Activated naive CD4-positive, alpha-beta T cell treated with anti-CD3 and anti-CD28 coated beads, Interleukin-2, amount 10 ng/mL, durations not matched to agents 7 days and 5 days (primary cell): ENCODE data around the gene MST1.
"Not testable (repeated sequence)": the region's sequence is repeated elsewhere in the genome, so short reads cannot be mapped to it uniquely, and the experiment has no call there.

Source experiments
- CTCF ChIA-PET: fragments of 350-600 bp; sonication (Branson Sonifier 250); formaldehyde crosslinking; loops from one replicate; lab custom pipeline; 2021; ENCODE audit warnings: antibody characterized with exemption; lab: Charles Lee
- DNase-seq: peaks from one replicate; pipeline ENCODE4 v3.0.0-alpha.2; 2020
- H3K27ac Mint-ChIP-seq: one replicate; pipeline ENCODE4 v1.8.0; 2021; ENCODE audit warnings: mild to moderate bottlenecking, moderate library complexity, mixed read lengths
- H3K27me3 Mint-ChIP-seq: one replicate; pipeline ENCODE4 v1.8.0; 2021; ENCODE audit warnings: mild to moderate bottlenecking, mixed read lengths
- H3K36me3 Mint-ChIP-seq: one replicate; pipeline ENCODE4 v1.8.0; 2021; ENCODE audit warnings: mixed read lengths
- H3K4me1 Mint-ChIP-seq: one replicate; pipeline ENCODE4 v1.8.0; 2021; ENCODE audit warnings: mixed read lengths
- H3K4me3 Mint-ChIP-seq: one replicate; pipeline ENCODE4 v1.8.0; 2021; ENCODE audit warnings: mild to moderate bottlenecking, moderate library complexity, mixed read lengths
- H3K9me3 Mint-ChIP-seq: one replicate; pipeline ENCODE4 v1.8.0; 2021; ENCODE audit warnings: mixed read lengths

The MST1 gene

GRCh38 chr3:49701388-49702077 lies 12.3 kb upstream of the MST1 start:
- no peak overlapping the region for H3K4me3 Mint-ChIP-seq
- H3K9me3 Mint-ChIP-seq: no peaks in the 10 kb centered on the region
- no peak overlapping the region for H3K27ac Mint-ChIP-seq
- peaks cover 12% of the 10 kb centered on the region for H3K36me3 Mint-ChIP-seq
- H3K27me3 Mint-ChIP-seq: no peaks in the 10 kb centered on the region
- CTCF ChIA-PET: interaction anchor here (0.7 to 4.3 kb wide), 13 partner anchors 10 to 162 kb away, joined by 3 to 30 read pairs (median 3); partner anchors contain the start of genes AMIGO3 and GMPPB
- peak; percentile 41 for DNase-seq
- H3K4me1 Mint-ChIP-seq: no peaks in the 10 kb centered on the region

DNA sequence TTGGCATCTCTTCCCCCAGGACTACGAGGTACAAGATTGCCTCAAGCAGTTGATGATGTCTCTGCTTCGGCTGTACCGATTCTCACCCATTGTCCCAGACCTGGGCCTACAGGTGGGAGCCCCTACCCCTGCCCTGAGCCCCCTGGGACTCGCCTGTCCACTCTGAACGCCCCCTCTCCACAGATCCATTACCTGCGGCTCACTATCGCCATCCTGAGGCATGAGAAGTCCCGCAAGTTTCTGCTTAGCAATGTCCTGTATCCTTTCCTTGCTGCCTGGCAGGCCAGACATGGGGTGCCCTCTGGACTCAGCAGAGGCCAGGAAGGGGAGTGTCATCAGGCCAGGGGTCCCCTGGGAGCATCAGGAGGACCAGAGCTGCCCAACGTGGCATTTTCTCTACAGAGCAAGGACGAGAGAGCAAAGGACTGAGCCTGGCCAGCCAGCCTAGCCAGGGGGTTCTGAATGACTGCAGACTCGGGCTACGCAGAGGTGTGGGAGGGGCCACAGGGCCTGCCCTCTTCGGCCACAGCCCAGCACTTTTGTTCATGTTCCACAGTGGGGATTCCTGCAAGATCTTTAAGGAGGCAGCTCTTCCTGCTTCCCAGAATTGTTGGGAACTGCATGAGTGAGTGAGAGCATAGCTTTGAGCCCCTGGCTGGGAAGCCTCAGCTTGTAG lies 11.3 kb upstream of the MST1 start:
- H3K27ac Mint-ChIP-seq: no peak overlapping the region

GRCh38 chr3:49700014-49700413 lies 10.7 kb upstream of the MST1 start:
- CTCF ChIA-PET: interaction anchor here (0.7 to 2.0 kb wide), 3 partner anchors 138 to 160 kb away, joined by 3 to 12 read pairs (median 3); no protein-coding TSS in a partner anchor
- H3K9me3 Mint-ChIP-seq: no peaks in the 10 kb centered on the region
- no peak for DNase-seq
- peaks cover 12% of the 10 kb centered on the region for H3K36me3 Mint-ChIP-seq
- H3K4me1 Mint-ChIP-seq: no peaks in the 10 kb centered on the region
- no peak overlapping the region for H3K4me3 Mint-ChIP-seq
- H3K27ac Mint-ChIP-seq: no peak overlapping the region
- no peaks in the 10 kb centered on the region for H3K27me3 Mint-ChIP-seq

More for the DNA sequence above, 11.3 kb upstream of the MST1 start:
- no peaks in the 10 kb centered on the region for H3K9me3 Mint-ChIP-seq
- CTCF ChIA-PET: interaction anchor here (0.7 to 4.3 kb wide), 10 partner anchors 11 to 162 kb away, joined by 3 to 30 read pairs (median 6); partner anchors contain the start of gene AMIGO3
- no peak overlapping the region for H3K4me3 Mint-ChIP-seq
- peaks cover 12% of the 10 kb centered on the region for H3K36me3 Mint-ChIP-seq
- no peak for DNase-seq
- no peaks in the 10 kb centered on the region for H3K27me3 Mint-ChIP-seq
- no peaks in the 10 kb centered on the region for H3K4me1 Mint-ChIP-seq

- Mint-ChIP-seq H3K4me3 (no peak overlapping the region), H3K4me1 (no peaks in the 10 kb centered on the region), H3K9me3 (no peaks in the 10 kb centered on the region), H3K27ac (no peak overlapping the region), H3K36me3 (peaks cover 12% of the 10 kb centered on the region), H3K27me3 (no peaks in the 10 kb centered on the region)
- CTCF ChIA-PET: interaction anchor here (0.7 to 2.0 kb wide), 2 partner anchors 139 to 160 kb away, joined by 3 to 12 read pairs; no protein-coding TSS in a partner anchor
- no peak for DNase-seq
Measured at GRCh38 chr3:49699281-49699979, 10.2 kb upstream of the MST1 start.

GRCh38 chr3:49695350-49696015 lies 6.2 kb upstream of the MST1 start:
- CTCF ChIA-PET, H3K36me3 Mint-ChIP-seq, DNase-seq, H3K4me3 Mint-ChIP-seq, H3K27ac Mint-ChIP-seq, H3K27me3 Mint-ChIP-seq, H3K9me3 Mint-ChIP-seq: not testable (repeated sequence)
- peaks cover 16% of the 10 kb centered on the region for H3K4me1 Mint-ChIP-seq

DNA sequence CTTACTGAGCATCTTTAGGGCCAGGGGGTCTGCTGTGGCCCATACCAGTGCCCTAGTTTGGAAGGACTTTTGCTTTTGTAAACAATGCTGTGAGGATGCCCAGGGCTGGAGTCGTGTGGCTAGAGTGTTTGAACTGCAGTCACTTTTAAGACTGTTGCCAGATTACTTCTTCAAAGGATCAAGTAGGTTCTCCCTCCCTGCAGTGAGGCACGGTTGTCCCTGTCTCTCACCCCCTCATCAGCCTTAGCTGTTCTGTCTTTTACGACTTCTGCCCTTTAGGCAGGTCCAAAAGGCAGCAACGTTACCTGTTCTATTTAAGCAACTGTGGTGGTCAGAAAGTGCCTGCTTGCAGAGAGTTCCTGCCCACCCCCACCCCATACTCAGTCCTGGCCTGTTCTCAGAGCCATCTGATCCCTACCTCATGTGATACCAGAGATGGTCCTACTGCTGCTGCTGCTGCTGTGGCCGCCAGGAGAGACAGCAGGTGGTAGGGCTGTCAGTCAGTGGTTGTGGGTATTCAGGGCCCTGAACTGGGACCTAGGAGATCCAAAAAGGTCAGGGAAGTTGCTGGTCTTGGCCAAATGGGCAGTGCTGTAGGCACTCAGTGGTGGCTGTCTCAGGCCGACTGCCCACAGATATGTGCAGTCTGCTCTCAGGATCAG lies 5.3 kb upstream of the MST1 start:
- H3K36me3 Mint-ChIP-seq, H3K9me3 Mint-ChIP-seq, H3K4me3 Mint-ChIP-seq, CTCF ChIA-PET, H3K27me3 Mint-ChIP-seq, H3K27ac Mint-ChIP-seq, DNase-seq: not testable (repeated sequence)
- H3K4me1 Mint-ChIP-seq: peaks cover 25% of the 10 kb centered on the region

GRCh38 chr3:49691481-49691880 lies 2.2 kb upstream of the MST1 start:
- H3K9me3 Mint-ChIP-seq, DNase-seq, H3K36me3 Mint-ChIP-seq, H3K27ac Mint-ChIP-seq: not testable (repeated sequence)
- CTCF ChIA-PET: interaction anchor here (1.6 kb wide), 1 partner anchor 152 kb away, joined by 6 read pairs; no protein-coding TSS in a partner anchor
- H3K27me3 Mint-ChIP-seq: peaks cover 23% of the 10 kb centered on the region
- peak overlapping the region; percentile 97 for H3K4me3 Mint-ChIP-seq
- peaks cover 43% of the 10 kb centered on the region for H3K4me1 Mint-ChIP-seq

GRCh38 chr3:49690856-49691255 lies 1.6 kb upstream of the MST1 start:
- Mint-ChIP-seq H3K27me3 (peaks cover 30% of the 10 kb centered on the region), H3K4me3 (peak overlapping the region; percentile 97), H3K4me1 (peaks cover 43% of the 10 kb centered on the region)
- not testable (repeated sequence) for H3K27ac Mint-ChIP-seq, DNase-seq, H3K9me3 Mint-ChIP-seq, H3K36me3 Mint-ChIP-seq
- CTCF ChIA-PET: interaction anchor here (1.6 kb wide), 1 partner anchor 151 kb away, joined by 6 read pairs; no protein-coding TSS in a partner anchor

DNA sequence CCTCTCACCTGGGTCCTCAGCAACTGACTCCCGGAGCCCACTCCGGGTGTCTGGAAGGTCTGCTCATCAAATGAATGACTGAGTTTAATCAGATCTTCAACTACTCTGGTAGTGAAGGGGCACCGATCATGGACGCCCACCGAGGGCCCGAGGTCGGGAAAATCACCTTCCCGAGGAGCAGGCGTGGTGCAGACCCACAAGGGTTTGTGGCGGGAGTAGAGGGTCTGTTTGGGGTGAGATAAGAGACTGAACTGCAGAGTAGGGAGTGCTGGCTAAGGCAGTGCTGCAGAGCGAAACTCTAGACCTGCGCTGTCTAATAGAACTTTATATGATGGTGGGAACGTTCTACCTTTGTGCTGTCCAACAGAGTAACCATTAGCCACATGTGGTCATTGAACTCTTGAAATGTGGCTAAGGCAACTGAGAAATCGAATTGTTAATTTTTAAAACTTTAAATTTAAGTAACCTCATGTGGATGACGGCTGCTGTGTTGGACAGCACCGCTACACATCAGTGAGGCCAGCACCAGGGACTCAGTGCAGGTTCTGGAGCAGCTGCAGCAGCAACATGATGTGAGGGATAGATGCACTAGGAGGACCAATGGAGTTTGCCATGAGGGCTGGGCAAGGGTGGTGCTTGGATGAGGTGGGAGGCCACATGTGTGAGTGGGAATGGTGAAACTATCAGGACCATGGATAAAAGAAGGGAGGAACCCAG lies 792 bp upstream of the MST1 start:
- H3K36me3 Mint-ChIP-seq, H3K9me3 Mint-ChIP-seq, DNase-seq: not testable (repeated sequence)
- Mint-ChIP-seq H3K27me3 (peaks cover 37% of the 10 kb centered on the region), H3K27ac (peak overlapping the region; percentile 89), H3K4me3 (peak overlapping the region; percentile 97), H3K4me1 (peaks cover 46% of the 10 kb centered on the region)
- CTCF ChIA-PET: interaction anchor here (1.6 kb wide), 1 partner anchor 150 kb away, joined by 6 read pairs; no protein-coding TSS in a partner anchor

GRCh38 chr3:49688338-49689045 lies 782 bp downstream of the MST1 start:
- H3K36me3 Mint-ChIP-seq, CTCF ChIA-PET, DNase-seq, H3K9me3 Mint-ChIP-seq: not testable (repeated sequence)
- Mint-ChIP-seq H3K4me3 (peak overlapping the region; percentile 97), H3K27me3 (peaks cover 45% of the 10 kb centered on the region), H3K27ac (peak overlapping the region; percentile 89), H3K4me1 (peaks cover 46% of the 10 kb centered on the region)

GRCh38 chr3:49687424-49687795 lies 1.9 kb downstream of the MST1 start:
- Mint-ChIP-seq H3K4me1 (peaks cover 43% of the 10 kb centered on the region), H3K36me3 (peaks cover 14% of the 10 kb centered on the region), H3K4me3 (peak overlapping the region; percentile 23), H3K27me3 (peaks cover 45% of the 10 kb centered on the region)
- DNase-seq, CTCF ChIA-PET, H3K9me3 Mint-ChIP-seq, H3K27ac Mint-ChIP-seq: not testable (repeated sequence)

DNA sequence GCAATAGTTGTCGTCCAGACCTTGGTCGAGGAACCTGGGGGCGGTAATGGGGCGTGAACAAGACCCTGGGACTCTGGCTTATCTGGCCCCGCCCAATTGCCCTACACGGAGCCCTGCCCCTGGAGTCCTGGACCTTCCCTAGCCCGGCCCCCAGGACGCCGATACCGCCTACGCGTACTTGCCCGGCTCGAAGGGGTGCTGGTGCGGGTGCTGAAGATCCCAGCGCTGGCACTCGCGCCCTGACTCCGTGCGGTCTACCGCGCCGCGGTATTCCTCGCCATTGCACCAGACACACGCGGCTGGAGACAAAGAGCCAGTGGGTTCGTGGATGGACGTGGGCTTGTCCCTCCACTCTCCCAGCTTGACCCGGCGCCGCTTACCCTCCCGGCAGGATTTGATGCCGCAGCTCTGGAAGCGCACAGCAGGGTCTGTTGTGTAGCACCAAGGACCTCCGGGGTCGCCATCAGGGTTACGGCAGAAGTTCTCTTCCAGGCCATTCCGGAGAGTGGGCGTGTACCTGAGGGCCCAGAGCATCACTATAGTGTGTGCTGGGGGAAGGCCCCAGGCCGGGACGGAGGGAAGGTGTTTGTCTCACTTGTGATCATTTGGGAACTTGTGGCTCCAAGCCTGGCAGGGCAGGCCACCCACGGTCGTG lies 2.4 kb downstream of the MST1 start:
- peak; percentile 53 for DNase-seq
- H3K27ac Mint-ChIP-seq, CTCF ChIA-PET: not testable (repeated sequence)

More for the DNA sequence above, 2.4 kb downstream of the MST1 start:
- H3K9me3 Mint-ChIP-seq: not testable (repeated sequence)
- H3K4me1 Mint-ChIP-seq: peaks cover 42% of the 10 kb centered on the region
- H3K36me3 Mint-ChIP-seq: peaks cover 14% of the 10 kb centered on the region
- H3K27me3 Mint-ChIP-seq: peaks cover 45% of the 10 kb centered on the region
- peak overlapping the region; percentile 23 for H3K4me3 Mint-ChIP-seq
